HEK293 (cell line): ENCODE measurements around the gene MT1A.
A peak's percentile ranks its signal among the peaks of the same experiment; 100 is the strongest.

Source experiments
- EGR2 ChIP-seq: fragments of 450-650 bp; formaldehyde crosslinking; IDR thresholded peaks from 2 replicates; pipeline ENCODE4 v1.5.1; 2016; ENCODE audit warnings: low read depth, missing biosample characterization, missing genetic modification characterization
- IKZF3 ChIP-seq: fragments of 450-650 bp; IDR thresholded peaks from 2 replicates; pipeline ENCODE4 v1.5.0; 2018; ENCODE audit warnings: missing biosample characterization, mild to moderate bottlenecking, missing genetic modification characterization, moderate library complexity
- KLF1 ChIP-seq: fragments of 450-650 bp; formaldehyde crosslinking; IDR thresholded peaks from 2 replicates; pipeline ENCODE4 v1.5.1; 2016; ENCODE audit warnings: missing biosample characterization, missing genetic modification characterization
- KLF16 ChIP-seq: fragments of 450-650 bp; formaldehyde crosslinking; IDR thresholded peaks from 2 replicates; pipeline ENCODE4 v1.5.1; 2017; ENCODE audit warnings: missing biosample characterization, missing genetic modification characterization
- OVOL3 ChIP-seq: fragments of 450-650 bp; formaldehyde crosslinking; IDR thresholded peaks from 2 replicates; pipeline ENCODE4 v1.5.1; 2016; ENCODE audit warnings: missing biosample characterization, missing genetic modification characterization
- SCRT2 ChIP-seq: fragments of 450-650 bp; formaldehyde crosslinking; IDR thresholded peaks from 2 replicates; pipeline ENCODE4 v1.5.1; 2016; ENCODE audit warnings: missing biosample characterization, missing genetic modification characterization
- SP2 ChIP-seq: fragments of 450-650 bp; formaldehyde crosslinking; IDR thresholded peaks from 2 replicates; pipeline ENCODE4 v1.5.1; 2016; ENCODE audit warnings: missing biosample characterization, missing genetic modification characterization
- WT1 ChIP-seq: fragments of 450-650 bp; formaldehyde crosslinking; IDR thresholded peaks from 2 replicates; pipeline ENCODE4 v1.5.1; 2016; ENCODE audit warnings: missing biosample characterization, missing genetic modification characterization
- ZBTB17 ChIP-seq: fragments of 450-650 bp; formaldehyde crosslinking; IDR thresholded peaks from 2 replicates; pipeline ENCODE4 v1.5.1; 2016; ENCODE audit warnings: missing biosample characterization, missing genetic modification characterization
- ZBTB48 ChIP-seq: fragments of 450-650 bp; formaldehyde crosslinking; IDR thresholded peaks from 2 replicates; pipeline ENCODE4 v1.5.1; 2016; ENCODE audit warnings: missing biosample characterization, missing genetic modification characterization
- ZBTB8A ChIP-seq: fragments of 450-650 bp; formaldehyde crosslinking; IDR thresholded peaks from 2 replicates; pipeline ENCODE4 v1.5.1; 2016; ENCODE audit warnings: missing biosample characterization, missing genetic modification characterization
- ZNF133 ChIP-seq: fragments of 450-650 bp; formaldehyde crosslinking; IDR thresholded peaks from 2 replicates; pipeline ENCODE4 v1.5.1; 2016; ENCODE audit warnings: missing biosample characterization, missing genetic modification characterization
- ZNF155 ChIP-seq: fragments of 450-650 bp; formaldehyde crosslinking; IDR thresholded peaks from 2 replicates; pipeline ENCODE4 v1.5.1; 2016; ENCODE audit warnings: missing biosample characterization, missing genetic modification characterization
- ZNF174 ChIP-seq: fragments of 450-650 bp; formaldehyde crosslinking; IDR thresholded peaks from 2 replicates; pipeline ENCODE4 v1.5.0; 2017; ENCODE audit warnings: missing biosample characterization, mild to moderate bottlenecking, missing genetic modification characterization
- ZNF184 ChIP-seq: fragments of 450-650 bp; IDR thresholded peaks from 2 replicates; pipeline ENCODE4 v1.5.1; 2018; ENCODE audit warnings: missing biosample characterization, mild to moderate bottlenecking, missing genetic modification characterization
- ZNF350 ChIP-seq: fragments of 450-650 bp; formaldehyde crosslinking; IDR thresholded peaks from 2 replicates; pipeline ENCODE4 v1.5.0; 2017; ENCODE audit warnings: missing biosample characterization, mild to moderate bottlenecking, missing genetic modification characterization
- ZNF514 ChIP-seq: fragments of 450-650 bp; formaldehyde crosslinking; IDR thresholded peaks from 2 replicates; pipeline ENCODE4 v1.5.1; 2016; ENCODE audit warnings: missing biosample characterization, missing genetic modification characterization
- ZNF529 ChIP-seq: fragments of 450-650 bp; formaldehyde crosslinking; IDR thresholded peaks from 2 replicates; pipeline ENCODE4 v1.5.1; 2017; ENCODE audit warnings: missing genetic modification characterization, missing biosample characterization; ENCODE audit not compliant: insufficient replicate concordance
- ZNF560 ChIP-seq: fragments of 450-650 bp; formaldehyde crosslinking; IDR thresholded peaks from 2 replicates; pipeline ENCODE4 v1.5.1; 2017; ENCODE audit warnings: missing biosample characterization, missing genetic modification characterization, borderline replicate concordance
- ZNF610 ChIP-seq: fragments of 450-650 bp; formaldehyde crosslinking; IDR thresholded peaks from 2 replicates; pipeline ENCODE4 v1.5.1; 2016; ENCODE audit warnings: missing biosample characterization, missing genetic modification characterization, borderline replicate concordance
- ZNF664 ChIP-seq: fragments of 450-650 bp; formaldehyde crosslinking; IDR thresholded peaks from 2 replicates; pipeline ENCODE4 v1.5.1; 2016; ENCODE audit warnings: missing biosample characterization, missing genetic modification characterization
- TF ChIP-seq, protein P1 (sequence below): fragments of 450-650 bp; formaldehyde crosslinking; IDR thresholded peaks from 2 replicates; pipeline ENCODE4 v1.5.1; 2016; ENCODE audit warnings: missing biosample characterization, missing genetic modification characterization, borderline replicate concordance
- TF ChIP-seq, protein P2 (sequence below): fragments of 450-650 bp; formaldehyde crosslinking; conservative IDR thresholded peaks from 2 replicates; pipeline ENCODE4 v1.5.1; 2016; ENCODE audit warnings: low read depth, missing biosample characterization, missing genetic modification characterization
- TF ChIP-seq, protein P3 (sequence below): fragments of 450-650 bp; formaldehyde crosslinking; IDR thresholded peaks from 2 replicates; pipeline ENCODE4 v1.5.1; 2016; ENCODE audit warnings: missing biosample characterization, missing genetic modification characterization
- TF ChIP-seq, protein P4 (sequence below): fragments of 450-650 bp; formaldehyde crosslinking; IDR thresholded peaks from 2 replicates; pipeline ENCODE4 v1.5.1; 2016; ENCODE audit warnings: missing biosample characterization, missing genetic modification characterization
- TF ChIP-seq, protein P5 (sequence below): fragments of 450-650 bp; formaldehyde crosslinking; IDR thresholded peaks from 2 replicates; pipeline ENCODE4 v1.5.1; 2016; ENCODE audit warnings: missing biosample characterization, missing genetic modification characterization

The MT1A gene

DNA sequence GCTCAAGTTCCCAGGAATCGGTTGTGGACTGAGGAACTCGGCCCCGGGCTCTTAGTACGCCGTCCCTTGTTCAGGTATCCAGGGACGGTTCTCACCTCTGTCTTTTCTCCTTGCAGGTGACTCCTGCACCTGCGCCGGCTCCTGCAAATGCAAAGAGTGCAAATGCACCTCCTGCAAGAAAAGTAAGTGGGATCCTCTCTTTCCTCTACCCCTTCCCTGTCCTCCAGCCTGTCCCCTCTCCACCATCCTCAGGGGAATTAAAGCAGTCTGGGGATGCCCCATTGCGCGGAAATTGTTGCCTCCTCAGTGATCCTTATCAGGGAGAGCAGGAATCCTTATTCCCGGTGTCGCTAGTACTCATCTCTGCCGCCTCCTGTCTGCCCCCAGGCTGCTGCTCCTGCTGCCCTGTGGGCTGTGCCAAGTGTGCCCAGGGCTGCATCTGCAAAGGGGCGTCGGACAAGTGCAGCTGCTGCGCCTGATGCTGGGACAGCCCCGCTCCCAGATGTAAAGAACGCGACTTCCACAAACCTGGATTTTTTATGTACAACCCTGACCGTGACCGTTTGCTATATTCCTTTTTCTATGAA lies 29.5 kb upstream of the MT1A start (continued):
- no peak for TF ChIP-seq SCRT2 (tag by site-specific recombination)
- TF ChIP-seq, protein P1, sequence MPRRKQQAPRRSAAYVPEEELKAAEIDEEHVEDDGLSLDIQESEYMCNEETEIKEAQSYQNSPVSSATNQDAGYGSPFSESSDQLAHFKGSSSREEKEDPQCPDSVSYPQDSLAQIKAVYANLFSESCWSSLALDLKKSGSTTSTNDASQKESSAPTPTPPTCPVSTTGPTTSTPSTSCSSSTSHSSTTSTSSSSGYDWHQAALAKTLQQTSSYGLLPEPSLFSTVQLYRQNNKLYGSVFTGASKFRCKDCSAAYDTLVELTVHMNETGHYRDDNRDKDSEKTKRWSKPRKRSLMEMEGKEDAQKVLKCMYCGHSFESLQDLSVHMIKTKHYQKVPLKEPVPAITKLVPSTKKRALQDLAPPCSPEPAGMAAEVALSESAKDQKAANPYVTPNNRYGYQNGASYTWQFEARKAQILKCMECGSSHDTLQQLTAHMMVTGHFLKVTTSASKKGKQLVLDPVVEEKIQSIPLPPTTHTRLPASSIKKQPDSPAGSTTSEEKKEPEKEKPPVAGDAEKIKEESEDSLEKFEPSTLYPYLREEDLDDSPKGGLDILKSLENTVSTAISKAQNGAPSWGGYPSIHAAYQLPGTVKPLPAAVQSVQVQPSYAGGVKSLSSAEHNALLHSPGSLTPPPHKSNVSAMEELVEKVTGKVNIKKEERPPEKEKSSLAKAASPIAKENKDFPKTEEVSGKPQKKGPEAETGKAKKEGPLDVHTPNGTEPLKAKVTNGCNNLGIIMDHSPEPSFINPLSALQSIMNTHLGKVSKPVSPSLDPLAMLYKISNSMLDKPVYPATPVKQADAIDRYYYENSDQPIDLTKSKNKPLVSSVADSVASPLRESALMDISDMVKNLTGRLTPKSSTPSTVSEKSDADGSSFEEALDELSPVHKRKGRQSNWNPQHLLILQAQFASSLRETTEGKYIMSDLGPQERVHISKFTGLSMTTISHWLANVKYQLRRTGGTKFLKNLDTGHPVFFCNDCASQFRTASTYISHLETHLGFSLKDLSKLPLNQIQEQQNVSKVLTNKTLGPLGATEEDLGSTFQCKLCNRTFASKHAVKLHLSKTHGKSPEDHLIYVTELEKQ (tag by site-specific recombination), result no peak
- TF ChIP-seq, protein P2, sequence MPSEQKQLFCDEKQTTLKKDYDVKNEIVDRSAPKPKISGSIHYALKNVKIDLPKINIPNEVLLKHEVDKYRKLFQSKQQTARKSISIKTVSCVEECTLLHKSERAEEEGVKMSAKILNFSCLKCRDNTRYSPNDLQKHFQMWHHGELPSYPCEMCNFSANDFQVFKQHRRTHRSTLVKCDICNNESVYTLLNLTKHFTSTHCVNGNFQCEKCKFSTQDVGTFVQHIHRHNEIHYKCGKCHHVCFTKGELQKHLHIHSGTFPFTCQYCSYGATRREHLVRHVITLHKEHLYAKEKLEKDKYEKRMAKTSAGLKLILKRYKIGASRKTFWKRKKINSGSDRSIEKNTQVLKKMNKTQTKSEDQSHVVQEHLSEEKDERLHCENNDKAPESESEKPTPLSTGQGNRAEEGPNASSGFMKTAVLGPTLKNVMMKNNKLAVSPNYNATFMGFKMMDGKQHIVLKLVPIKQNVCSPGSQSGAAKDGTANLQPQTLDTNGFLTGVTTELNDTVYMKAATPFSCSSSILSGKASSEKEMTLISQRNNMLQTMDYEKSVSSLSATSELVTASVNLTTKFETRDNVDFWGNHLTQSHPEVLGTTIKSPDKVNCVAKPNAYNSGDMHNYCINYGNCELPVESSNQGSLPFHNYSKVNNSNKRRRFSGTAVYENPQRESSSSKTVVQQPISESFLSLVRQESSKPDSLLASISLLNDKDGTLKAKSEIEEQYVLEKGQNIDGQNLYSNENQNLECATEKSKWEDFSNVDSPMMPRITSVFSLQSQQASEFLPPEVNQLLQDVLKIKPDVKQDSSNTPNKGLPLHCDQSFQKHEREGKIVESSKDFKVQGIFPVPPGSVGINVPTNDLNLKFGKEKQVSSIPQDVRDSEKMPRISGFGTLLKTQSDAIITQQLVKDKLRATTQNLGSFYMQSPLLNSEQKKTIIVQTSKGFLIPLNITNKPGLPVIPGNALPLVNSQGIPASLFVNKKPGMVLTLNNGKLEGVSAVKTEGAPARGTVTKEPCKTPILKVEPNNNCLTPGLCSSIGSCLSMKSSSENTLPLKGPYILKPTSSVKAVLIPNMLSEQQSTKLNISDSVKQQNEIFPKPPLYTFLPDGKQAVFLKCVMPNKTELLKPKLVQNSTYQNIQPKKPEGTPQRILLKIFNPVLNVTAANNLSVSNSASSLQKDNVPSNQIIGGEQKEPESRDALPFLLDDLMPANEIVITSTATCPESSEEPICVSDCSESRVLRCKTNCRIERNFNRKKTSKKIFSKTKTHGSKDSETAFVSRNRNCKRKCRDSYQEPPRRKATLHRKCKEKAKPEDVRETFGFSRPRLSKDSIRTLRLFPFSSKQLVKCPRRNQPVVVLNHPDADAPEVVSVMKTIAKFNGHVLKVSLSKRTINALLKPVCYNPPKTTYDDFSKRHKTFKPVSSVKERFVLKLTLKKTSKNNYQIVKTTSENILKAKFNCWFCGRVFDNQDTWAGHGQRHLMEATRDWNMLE (tag by site-specific recombination), result no peak
- peak; percentile 41; the same call in 1 of the 2 replicates for TF ChIP-seq WT1
- no peak for TF ChIP-seq ZNF560 (tag by site-specific recombination)
- TF ChIP-seq, protein P3, sequence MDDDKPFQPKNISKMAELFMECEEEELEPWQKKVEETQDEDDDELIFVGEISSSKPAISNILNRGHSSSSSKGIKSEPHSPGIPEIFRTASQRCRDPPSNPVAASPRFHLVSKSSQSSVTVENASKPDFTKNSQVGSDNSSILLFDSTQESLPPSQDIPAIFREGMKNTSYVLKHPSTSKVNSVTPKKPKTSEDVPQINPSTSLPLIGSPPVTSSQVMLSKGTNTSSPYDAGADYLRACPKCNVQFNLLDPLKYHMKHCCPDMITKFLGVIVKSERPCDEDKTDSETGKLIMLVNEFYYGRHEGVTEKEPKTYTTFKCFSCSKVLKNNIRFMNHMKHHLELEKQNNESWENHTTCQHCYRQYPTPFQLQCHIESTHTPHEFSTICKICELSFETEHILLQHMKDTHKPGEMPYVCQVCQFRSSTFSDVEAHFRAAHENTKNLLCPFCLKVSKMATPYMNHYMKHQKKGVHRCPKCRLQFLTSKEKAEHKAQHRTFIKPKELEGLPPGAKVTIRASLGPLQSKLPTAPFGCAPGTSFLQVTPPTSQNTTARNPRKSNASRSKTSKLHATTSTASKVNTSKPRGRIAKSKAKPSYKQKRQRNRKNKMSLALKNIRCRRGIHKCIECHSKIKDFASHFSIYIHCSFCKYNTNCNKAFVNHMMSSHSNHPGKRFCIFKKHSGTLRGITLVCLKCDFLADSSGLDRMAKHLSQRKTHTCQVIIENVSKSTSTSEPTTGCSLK (tag by site-specific recombination), result no peak
- peak; percentile 10; the same call in 1 of the 2 replicates for TF ChIP-seq EGR2 (tag by site-specific recombination)
- TF ChIP-seq ZNF664 (tag by site-specific recombination), result no peak
- no peak for TF ChIP-seq SP2 (tag by site-specific recombination)
- TF ChIP-seq OVOL3 (tag by site-specific recombination), result no peak
- no peak for TF ChIP-seq ZNF350 (tag by site-specific recombination)
- TF ChIP-seq ZNF184 (tag by site-specific recombination), result no peak
- TF ChIP-seq ZNF174 (tag by site-specific recombination), result no peak
- TF ChIP-seq, protein P4, sequence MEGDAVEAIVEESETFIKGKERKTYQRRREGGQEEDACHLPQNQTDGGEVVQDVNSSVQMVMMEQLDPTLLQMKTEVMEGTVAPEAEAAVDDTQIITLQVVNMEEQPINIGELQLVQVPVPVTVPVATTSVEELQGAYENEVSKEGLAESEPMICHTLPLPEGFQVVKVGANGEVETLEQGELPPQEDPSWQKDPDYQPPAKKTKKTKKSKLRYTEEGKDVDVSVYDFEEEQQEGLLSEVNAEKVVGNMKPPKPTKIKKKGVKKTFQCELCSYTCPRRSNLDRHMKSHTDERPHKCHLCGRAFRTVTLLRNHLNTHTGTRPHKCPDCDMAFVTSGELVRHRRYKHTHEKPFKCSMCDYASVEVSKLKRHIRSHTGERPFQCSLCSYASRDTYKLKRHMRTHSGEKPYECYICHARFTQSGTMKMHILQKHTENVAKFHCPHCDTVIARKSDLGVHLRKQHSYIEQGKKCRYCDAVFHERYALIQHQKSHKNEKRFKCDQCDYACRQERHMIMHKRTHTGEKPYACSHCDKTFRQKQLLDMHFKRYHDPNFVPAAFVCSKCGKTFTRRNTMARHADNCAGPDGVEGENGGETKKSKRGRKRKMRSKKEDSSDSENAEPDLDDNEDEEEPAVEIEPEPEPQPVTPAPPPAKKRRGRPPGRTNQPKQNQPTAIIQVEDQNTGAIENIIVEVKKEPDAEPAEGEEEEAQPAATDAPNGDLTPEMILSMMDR (tag by site-specific recombination), result no peak
- no peak for TF ChIP-seq ZNF155 (tag by site-specific recombination)
- TF ChIP-seq, protein P5, sequence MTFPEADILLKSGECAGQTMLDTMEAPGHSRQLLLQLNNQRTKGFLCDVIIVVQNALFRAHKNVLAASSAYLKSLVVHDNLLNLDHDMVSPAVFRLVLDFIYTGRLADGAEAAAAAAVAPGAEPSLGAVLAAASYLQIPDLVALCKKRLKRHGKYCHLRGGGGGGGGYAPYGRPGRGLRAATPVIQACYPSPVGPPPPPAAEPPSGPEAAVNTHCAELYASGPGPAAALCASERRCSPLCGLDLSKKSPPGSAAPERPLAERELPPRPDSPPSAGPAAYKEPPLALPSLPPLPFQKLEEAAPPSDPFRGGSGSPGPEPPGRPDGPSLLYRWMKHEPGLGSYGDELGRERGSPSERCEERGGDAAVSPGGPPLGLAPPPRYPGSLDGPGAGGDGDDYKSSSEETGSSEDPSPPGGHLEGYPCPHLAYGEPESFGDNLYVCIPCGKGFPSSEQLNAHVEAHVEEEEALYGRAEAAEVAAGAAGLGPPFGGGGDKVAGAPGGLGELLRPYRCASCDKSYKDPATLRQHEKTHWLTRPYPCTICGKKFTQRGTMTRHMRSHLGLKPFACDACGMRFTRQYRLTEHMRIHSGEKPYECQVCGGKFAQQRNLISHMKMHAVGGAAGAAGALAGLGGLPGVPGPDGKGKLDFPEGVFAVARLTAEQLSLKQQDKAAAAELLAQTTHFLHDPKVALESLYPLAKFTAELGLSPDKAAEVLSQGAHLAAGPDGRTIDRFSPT, result peak; percentile 54
- no peak for TF ChIP-seq ZNF529 (tag by site-specific recombination)
- 0 out of 2 replicates have a peak, but pooled peaks have one; percentile 27 for TF ChIP-seq KLF1 (tag by site-specific recombination)
- peak; percentile 31; the same call in 1 of the 2 replicates for TF ChIP-seq ZBTB48 (tag by site-specific recombination)
- no peak for TF ChIP-seq KLF16 (tag by site-specific recombination)
- TF ChIP-seq ZNF514 (tag by site-specific recombination), result no peak
- TF ChIP-seq ZNF610, result no peak
- no peak for TF ChIP-seq ZNF133
- TF ChIP-seq ZBTB17 (tag by site-specific recombination), result peak; percentile 54; the same call in 1 of the 2 replicates
- TF ChIP-seq IKZF3 (tag by site-specific recombination), result peak; percentile 34; the same call in 1 of the 2 replicates
- peak; percentile 12; the same call in 1 of the 2 replicates for TF ChIP-seq ZBTB8A (tag by site-specific recombination)
